IMR-90 (cell line): ENCODE measurements around the gene DPYD.

ENCODE experiments used
- FOS ChIP-seq: fragments of 150-350 bp; IDR thresholded peaks from 2 replicates; pipeline ENCODE4 v1.6.1; 2016; ENCODE audit warnings: low read depth, low read length
- MAFK ChIP-seq: IDR thresholded peaks from 2 replicates; pipeline ENCODE4 v1.6.1; 2012; ENCODE audit warnings: low read depth, low read length, improper control_type of control experiment
- MAZ ChIP-seq: IDR thresholded peaks from 2 replicates; pipeline ENCODE4 v1.6.1; 2012; ENCODE audit warnings: low read depth, mild to moderate bottlenecking, low read length, improper control_type of control experiment, moderate library complexity, borderline replicate concordance
- MXI1 ChIP-seq: IDR thresholded peaks from 2 replicates; pipeline ENCODE4 v1.6.1; 2012; ENCODE audit warnings: low read depth, mild to moderate bottlenecking, low read length, moderate library complexity, borderline replicate concordance
- POLR2A ChIP-seq: IDR thresholded peaks from 2 replicates; pipeline ENCODE4 v1.6.1; 2012; ENCODE audit warnings: mild to moderate bottlenecking, low read depth, low read length
- RAD21 ChIP-seq: IDR thresholded peaks from 2 replicates; pipeline ENCODE4 v1.6.1; 2012; ENCODE audit warnings: low read length, improper control_type of control experiment
- RFX5 ChIP-seq: IDR thresholded peaks from 2 replicates; pipeline ENCODE4 v1.8.0; 2012; ENCODE audit warnings: low read depth, mild to moderate bottlenecking, low read length, moderate library complexity
- TF ChIP-seq, protein P1 (sequence below): conservative IDR thresholded peaks from 2 replicates; pipeline ENCODE4 v1.5.1; 2012; ENCODE audit warnings: mild to moderate bottlenecking, low read depth, low read length, improper control_type of control experiment

DNA sequence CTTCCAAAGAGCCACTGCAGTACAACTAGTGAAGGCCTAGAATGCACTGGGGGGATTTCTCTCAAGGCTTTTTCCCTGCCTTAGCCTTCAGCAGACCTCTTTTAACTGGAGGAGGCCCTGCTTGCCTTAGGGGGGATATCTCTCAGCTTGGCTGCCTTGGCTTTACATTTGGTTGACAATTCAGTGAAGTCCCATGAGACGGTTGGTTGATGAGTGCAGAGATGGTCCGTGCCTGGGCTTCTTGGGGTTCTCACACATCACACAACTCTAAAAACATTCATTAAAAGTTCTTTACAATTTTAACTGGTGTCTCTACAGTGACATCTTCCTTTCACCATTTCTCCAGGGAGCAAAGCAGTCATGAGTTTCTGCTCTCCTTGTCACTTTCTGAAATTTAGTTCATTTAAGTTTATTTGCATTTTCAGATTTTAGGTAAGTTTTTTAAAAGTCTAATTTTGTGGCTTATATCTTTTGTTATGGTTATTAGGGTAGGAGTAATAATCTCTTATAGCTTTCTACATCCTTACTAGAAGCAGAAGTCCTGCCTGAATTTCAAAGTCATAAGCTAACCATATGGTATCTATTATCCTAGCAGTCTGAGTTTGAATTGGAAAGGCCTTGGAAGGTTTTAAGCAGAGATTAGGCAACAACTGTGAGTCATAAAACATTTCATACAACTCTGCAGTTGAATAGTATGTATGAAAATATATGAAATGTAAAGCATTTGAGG, 487.6 kb downstream of the DPYD start:
- TF ChIP-seq, protein P1, sequence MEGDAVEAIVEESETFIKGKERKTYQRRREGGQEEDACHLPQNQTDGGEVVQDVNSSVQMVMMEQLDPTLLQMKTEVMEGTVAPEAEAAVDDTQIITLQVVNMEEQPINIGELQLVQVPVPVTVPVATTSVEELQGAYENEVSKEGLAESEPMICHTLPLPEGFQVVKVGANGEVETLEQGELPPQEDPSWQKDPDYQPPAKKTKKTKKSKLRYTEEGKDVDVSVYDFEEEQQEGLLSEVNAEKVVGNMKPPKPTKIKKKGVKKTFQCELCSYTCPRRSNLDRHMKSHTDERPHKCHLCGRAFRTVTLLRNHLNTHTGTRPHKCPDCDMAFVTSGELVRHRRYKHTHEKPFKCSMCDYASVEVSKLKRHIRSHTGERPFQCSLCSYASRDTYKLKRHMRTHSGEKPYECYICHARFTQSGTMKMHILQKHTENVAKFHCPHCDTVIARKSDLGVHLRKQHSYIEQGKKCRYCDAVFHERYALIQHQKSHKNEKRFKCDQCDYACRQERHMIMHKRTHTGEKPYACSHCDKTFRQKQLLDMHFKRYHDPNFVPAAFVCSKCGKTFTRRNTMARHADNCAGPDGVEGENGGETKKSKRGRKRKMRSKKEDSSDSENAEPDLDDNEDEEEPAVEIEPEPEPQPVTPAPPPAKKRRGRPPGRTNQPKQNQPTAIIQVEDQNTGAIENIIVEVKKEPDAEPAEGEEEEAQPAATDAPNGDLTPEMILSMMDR: no peak
- TF ChIP-seq POLR2A (no peak), RAD21 (no peak), MXI1 (no peak), RFX5 (no peak), MAZ (no peak), MAFK (no peak), FOS (peak; percentile 74; the same call in 1 of the 2 replicates)
